HUES48 (cell line): ENCODE measurements around the gene CEACAM7.
"Not testable (repeated sequence)": the region's sequence is repeated elsewhere in the genome, so short reads cannot be mapped to it uniquely, and the experiment has no call there.

ENCODE experiments used
- H3K27ac ChIP-seq: one replicate; pipeline ENCODE4 v1.7.0; 2013; ENCODE audit warnings: low read depth, low read length, inconsistent platforms
- H3K27me3 ChIP-seq: 2 replicates; pipeline ENCODE4 v1.6.1; 2013; ENCODE audit warnings: mild to moderate bottlenecking, low read length; ENCODE audit not compliant: control insufficient read depth, insufficient read depth
- H3K36me3 ChIP-seq: 2 replicates; pipeline ENCODE4 v1.6.1; 2013; ENCODE audit warnings: low read length; ENCODE audit not compliant: control insufficient read depth, insufficient read depth
- H3K4me1 ChIP-seq: 2 replicates; pipeline ENCODE4 v1.6.1; 2013; ENCODE audit warnings: mild to moderate bottlenecking, low read length; ENCODE audit not compliant: control insufficient read depth, insufficient read depth
- H3K4me3 ChIP-seq: 2 replicates; pipeline ENCODE4 v1.5.1; 2013; ENCODE audit warnings: mild to moderate bottlenecking, low read depth, low read length
- H3K9ac ChIP-seq: 2 replicates; pipeline ENCODE4 v1.6.1; 2013; ENCODE audit warnings: mild to moderate bottlenecking, low read depth, low read length, moderate library complexity
- H3K9me3 ChIP-seq: 2 replicates; pipeline ENCODE4 v1.6.1; 2013; ENCODE audit warnings: low read length; ENCODE audit not compliant: control insufficient read depth, insufficient read depth

Gene CEACAM7

DNA sequence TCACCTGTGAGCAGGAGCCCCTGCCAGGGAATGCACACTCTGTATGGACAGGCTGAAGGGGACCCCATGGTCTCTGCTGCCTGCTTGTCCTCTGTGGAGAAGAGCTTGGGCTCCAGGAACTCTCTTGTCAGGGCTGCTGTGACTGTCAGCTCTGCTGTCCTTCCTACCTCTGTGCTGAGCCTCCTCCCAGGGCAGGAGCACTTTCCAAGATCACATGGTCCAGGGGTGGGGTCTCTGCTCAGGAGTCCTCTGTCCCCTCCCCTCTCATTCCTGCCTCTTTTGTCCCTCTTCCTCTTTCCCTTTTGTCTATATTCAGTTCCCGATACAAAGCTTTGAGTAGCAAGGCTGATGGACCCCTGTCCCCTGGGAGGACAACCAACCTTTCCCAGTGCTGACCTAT, at the start of gene CEACAM7:
Gene CEACAM7 (minus strand): TSS at position 173 of the 400 bp plus-strand sequence. CDS start 105 bp downstream, at position 68.
- H3K4me1 ChIP-seq = no peaks in the 10 kb centered on the region
- H3K9me3 ChIP-seq = peaks cover 42% of the 10 kb centered on the region
- H3K36me3 ChIP-seq = no peaks in the 10 kb centered on the region
- no peak within 1 kb of the TSS for H3K9ac ChIP-seq
- H3K27me3 ChIP-seq = no peaks in the 10 kb centered on the region
- H3K27ac ChIP-seq = no peak within 1 kb of the TSS
- no peak within 1 kb of the TSS for H3K4me3 ChIP-seq

DNA sequence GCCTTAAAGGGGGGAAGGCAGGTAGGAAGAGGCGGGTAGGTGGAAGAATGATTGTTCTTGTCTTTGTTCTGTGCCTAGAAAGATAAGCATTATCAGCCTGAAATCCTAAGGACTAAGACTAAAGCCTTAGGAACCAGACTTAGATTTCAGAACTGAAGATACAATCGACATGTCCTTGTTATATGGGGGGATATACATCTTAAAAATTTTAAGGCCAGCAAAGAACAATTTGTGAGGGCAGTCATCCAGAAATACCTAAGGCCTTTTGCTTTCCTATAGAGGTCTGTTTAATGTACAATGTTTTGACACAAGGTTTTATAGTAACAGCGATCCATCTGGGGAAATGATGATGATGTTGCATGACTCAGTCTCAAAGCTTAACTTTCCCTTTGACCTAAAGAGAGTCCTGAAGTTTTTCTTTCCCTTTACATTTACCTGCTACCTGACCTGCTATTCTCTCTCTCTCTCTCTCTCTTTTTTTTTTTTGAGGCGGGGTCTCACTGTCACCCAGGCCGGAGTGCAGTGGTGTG, 47.1 kb upstream of the CEACAM7 start:
- Histone ChIP-seq H3K4me1 (no peaks in the 10 kb centered on the region), H3K9me3 (no peaks in the 10 kb centered on the region; the same call in 1 of the 2 replicates), H3K9ac (no peak overlapping the region), H3K27ac (no peak overlapping the region), H3K27me3 (no peaks in the 10 kb centered on the region), H3K4me3 (no peak overlapping the region), H3K36me3 (no peaks in the 10 kb centered on the region)

DNA sequence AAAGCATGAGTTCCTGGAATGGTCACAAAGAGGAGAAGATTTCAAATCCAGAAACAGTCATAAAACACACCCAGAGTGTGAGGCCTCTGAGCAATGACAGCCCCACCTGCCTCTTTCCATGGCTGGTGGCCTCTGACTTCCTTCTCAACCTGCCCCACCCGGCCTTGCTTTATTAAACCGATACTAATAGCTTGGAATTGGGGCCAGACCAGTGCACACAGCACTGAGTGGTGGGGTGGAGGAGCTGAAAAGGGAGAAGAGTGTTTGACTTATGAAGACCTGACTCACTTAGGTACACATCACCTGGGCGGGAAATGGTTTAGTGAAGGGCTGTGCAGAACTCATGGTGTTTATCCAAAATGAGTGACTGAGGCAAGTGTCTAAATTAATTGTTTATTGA, 46.5 kb upstream of the CEACAM7 start:
- H3K9me3 ChIP-seq = no peaks in the 10 kb centered on the region; the same call in 1 of the 2 replicates
- no peak overlapping the region for H3K4me3 ChIP-seq
- H3K27me3 ChIP-seq = no peaks in the 10 kb centered on the region
- no peak overlapping the region for H3K9ac ChIP-seq
- no peak overlapping the region for H3K27ac ChIP-seq
- H3K36me3 ChIP-seq = no peaks in the 10 kb centered on the region
- no peaks in the 10 kb centered on the region for H3K4me1 ChIP-seq

DNA sequence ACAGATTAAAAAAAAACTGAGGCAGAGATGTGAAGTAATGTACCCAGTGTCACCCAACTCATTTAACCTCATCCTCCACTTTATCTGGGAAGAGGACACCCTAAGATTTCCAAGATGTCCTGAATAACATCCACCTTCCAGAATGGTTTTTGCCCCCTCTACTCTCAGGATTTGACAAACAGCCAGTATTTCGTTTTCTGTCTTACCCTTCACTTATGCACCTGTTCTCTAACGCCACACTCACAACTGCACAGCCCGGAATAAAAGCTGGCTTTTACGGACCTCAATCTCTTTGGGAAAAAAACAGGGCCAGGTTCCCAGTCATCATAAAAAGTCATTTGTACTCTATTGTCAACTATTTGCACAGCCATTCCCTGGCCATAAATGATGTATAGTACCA, 46.1 kb upstream of the CEACAM7 start:
- Histone ChIP-seq H3K27me3 (no peaks in the 10 kb centered on the region), H3K4me1 (no peaks in the 10 kb centered on the region), H3K27ac (no peak overlapping the region), H3K4me3 (no peak overlapping the region), H3K9ac (no peak overlapping the region), H3K36me3 (no peaks in the 10 kb centered on the region), H3K9me3 (no peaks in the 10 kb centered on the region; the same call in 1 of the 2 replicates)

DNA sequence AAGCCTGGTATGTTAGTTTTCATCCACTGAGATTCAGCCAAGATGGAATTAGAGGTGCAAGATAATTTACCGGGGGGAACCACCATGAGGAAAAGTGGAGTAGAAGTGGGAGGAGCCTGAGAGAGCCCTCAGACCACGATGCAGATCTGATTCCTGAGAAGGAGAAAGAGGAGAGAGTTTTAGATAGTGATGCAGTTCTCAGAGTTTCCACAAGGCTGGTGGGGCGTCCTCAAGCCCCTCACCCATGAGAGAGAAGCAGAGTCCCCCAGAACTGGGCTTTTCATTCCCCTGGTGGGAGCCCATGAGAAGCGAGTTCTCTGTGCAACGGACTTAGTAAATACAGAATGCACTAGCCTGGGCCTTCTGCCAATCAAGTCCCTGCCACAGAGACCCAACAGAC, 38.4 kb upstream of the CEACAM7 start:
- no peak overlapping the region for H3K4me3 ChIP-seq
- no peak overlapping the region for H3K9ac ChIP-seq
- H3K4me1 ChIP-seq = no peaks in the 10 kb centered on the region
- H3K36me3 ChIP-seq = no peaks in the 10 kb centered on the region
- peaks cover 11% of the 10 kb centered on the region for H3K9me3 ChIP-seq
- H3K27ac ChIP-seq = no peak overlapping the region
- no peaks in the 10 kb centered on the region for H3K27me3 ChIP-seq

DNA sequence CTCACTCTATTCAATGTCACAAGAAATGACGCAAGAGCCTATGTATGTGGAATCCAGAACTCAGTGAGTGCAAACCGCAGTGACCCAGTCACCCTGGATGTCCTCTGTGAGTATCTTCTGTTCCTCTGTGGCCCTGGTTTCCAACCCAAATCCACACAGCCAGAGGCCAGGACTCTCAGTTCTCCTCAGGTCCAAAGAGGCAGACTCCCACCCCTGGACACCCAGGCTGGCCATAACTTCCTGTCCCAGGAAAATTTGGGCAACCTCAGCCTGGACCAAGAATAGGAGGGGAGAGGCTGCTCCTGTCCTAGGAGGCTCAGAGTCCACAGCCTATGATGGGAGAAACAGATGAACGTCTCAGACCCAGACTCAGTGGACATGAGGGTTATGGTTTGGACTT, 32.0 kb upstream of the CEACAM7 start:
- Histone ChIP-seq H3K36me3 (no peaks in the 10 kb centered on the region), H3K9me3 (peaks cover 36% of the 10 kb centered on the region), H3K9ac (no peak overlapping the region), H3K4me1 (no peaks in the 10 kb centered on the region), H3K27ac (no peak overlapping the region), H3K4me3 (no peak overlapping the region), H3K27me3 (no peaks in the 10 kb centered on the region)

DNA sequence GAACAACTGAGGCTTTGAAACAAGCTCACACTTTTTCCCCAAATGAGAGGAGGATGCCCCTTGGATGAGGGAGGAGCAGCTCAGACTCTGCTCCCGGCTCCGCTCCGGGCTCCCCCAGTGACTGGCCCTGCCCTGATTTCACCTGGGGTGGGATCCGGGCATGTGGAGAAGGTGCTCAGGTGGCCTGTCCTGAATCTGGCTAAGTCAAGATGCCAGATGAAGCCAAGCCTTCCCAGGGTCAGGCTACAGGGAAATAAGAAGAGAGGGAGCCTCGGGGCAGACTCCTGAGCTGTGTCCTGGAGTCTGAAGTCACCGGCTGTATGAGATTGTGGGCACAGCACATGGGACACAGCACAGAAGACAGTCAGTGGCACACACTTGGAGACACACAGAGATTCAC, 30.7 kb upstream of the CEACAM7 start:
- H3K27ac ChIP-seq = no peak overlapping the region
- H3K9me3 ChIP-seq = peaks cover 31% of the 10 kb centered on the region
- no peaks in the 10 kb centered on the region for H3K4me1 ChIP-seq
- H3K36me3 ChIP-seq = no peaks in the 10 kb centered on the region
- no peak overlapping the region for H3K9ac ChIP-seq
- H3K27me3 ChIP-seq = no peaks in the 10 kb centered on the region
- no peak overlapping the region for H3K4me3 ChIP-seq

DNA sequence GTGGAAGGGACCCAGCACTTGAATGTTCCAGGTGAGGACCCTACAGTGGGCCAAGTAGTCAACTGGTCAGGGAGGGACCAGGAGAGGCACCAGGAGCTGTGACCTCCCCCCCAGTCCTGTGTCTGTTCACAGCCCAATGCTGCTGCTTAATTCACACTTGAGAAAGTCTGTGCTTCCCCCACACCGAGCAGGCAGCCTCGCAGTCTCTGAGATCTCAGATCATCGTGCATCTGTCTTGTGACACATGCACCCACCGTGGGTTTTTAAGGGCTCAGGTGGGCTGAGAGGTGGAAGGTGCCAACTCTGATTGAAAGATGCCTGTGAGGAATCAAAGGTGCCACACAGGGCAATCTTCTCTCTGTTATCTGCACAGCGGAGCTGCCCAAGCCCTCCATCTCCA, 26.5 kb upstream of the CEACAM7 start:
- no peak overlapping the region for H3K9ac ChIP-seq
- no peaks in the 10 kb centered on the region for H3K36me3 ChIP-seq
- no peak overlapping the region for H3K4me3 ChIP-seq
- no peaks in the 10 kb centered on the region for H3K4me1 ChIP-seq
- H3K27me3 ChIP-seq = no peaks in the 10 kb centered on the region
- H3K27ac ChIP-seq = no peak overlapping the region
- peaks cover 32% of the 10 kb centered on the region for H3K9me3 ChIP-seq

DNA sequence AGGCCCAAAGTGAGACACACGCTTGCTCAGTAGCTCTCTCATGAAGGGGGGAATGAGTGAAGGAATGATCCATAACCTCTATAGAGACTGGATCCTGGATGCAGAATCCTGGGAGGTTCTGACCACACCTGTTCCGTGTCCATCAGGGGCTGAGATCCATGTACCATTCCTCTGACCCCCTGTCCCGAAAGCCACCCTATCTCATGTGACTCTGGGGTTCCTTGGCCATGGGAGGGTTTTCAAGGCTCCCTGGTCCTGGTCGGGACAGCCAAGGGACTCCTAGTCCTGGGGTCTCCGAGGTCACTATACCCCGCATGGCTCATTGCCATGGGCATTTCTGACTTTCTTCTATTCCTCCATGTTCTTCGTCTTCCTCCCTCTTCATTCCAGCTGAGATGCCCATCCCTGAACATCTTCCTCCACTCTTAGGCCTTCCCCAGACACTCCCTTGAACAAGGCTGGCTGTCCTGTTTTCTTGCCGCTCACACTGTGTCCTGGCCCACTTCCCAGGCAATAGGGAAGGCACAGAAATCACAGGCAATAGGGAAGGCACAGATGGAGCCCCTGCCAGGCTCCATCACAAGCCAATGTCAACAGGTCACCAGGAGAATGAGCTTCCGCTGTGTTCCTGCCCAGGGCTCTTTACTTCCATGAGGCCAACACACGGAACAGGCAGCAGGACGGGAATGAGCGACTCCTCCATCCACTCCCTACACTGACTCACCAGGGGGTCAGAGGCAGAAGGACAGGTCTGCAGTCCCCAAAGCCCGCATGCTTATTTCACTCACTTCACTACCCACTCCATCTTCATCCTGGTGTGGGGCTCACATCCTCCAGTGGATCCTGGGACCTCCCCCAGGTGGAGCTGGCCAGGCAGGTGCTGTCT, 23.5 kb upstream of the CEACAM7 start:
- H3K4me1 ChIP-seq = no peaks in the 10 kb centered on the region
- no peak overlapping the region for H3K9ac ChIP-seq
- H3K27me3 ChIP-seq = no peaks in the 10 kb centered on the region

DNA sequence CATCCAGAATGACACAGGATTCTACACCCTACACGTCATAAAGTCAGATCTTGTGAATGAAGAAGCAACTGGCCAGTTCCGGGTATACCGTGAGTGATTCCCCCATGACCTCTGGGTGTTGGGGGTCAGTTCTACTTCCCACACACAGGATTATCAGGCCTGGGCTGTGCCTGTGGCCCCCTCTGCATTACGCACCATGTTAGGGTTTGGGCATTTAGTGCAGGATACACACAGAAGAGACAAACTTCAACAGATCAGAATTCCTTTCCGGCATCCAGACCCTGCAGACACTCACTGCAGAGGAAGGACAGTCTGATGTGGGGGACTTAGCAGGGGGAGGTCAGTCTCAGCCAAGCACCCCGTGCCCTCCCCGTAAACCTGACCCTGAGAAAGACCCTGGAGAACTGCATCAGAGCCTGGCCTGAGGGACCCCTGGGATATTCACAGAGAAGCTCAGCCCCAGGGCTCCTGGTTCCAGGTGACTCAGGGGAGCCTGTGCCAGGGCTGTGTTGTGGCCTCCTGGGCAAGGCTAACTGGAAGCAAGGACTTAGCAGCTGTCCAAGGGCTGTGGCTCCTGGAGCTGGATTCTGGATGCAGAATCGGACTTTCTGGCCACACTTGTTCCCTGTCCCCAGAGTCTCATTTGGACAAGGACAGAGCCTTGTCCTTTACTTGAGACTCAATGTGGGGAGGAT, 22.0 kb upstream of the CEACAM7 start:
- Histone ChIP-seq H3K9ac (no peak overlapping the region), H3K4me1 (no peaks in the 10 kb centered on the region), H3K4me3 (no peak overlapping the region), H3K36me3 (no peaks in the 10 kb centered on the region), H3K9me3 (peaks cover 16% of the 10 kb centered on the region; the same call in 1 of the 2 replicates), H3K27ac (no peak overlapping the region), H3K27me3 (no peaks in the 10 kb centered on the region)

More for the DNA sequence above, 23.5 kb upstream of the CEACAM7 start:
- Histone ChIP-seq H3K9me3 (peaks cover 16% of the 10 kb centered on the region; the same call in 1 of the 2 replicates), H3K4me3 (no peak overlapping the region), H3K27ac (no peak overlapping the region), H3K36me3 (no peaks in the 10 kb centered on the region)

DNA sequence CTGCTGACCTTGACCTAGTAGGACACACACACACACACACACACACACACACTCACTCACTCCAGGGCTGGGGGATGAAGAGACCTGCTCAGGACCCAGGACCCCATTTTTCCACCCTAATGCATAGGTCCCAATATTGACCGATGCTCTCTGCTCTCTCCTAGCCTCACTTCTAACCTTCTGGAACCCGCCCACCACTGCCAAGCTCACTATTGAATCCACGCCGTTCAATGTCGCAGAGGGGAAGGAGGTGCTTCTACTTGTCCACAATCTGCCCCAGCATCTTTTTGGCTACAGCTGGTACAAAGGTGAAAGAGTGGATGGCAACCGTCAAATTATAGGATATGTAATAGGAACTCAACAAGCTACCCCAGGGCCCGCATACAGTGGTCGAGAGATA, 21.4 kb upstream of the CEACAM7 start:
- H3K9ac ChIP-seq, H3K4me3 ChIP-seq, H3K27me3 ChIP-seq, H3K4me1 ChIP-seq, H3K36me3 ChIP-seq, H3K27ac ChIP-seq: not testable (repeated sequence)
- H3K9me3 ChIP-seq = peaks cover 16% of the 10 kb centered on the region; the same call in 1 of the 2 replicates
